GM12873 (cell line): ENCODE results near the gene THOP1.

Source experiments
- CTCF ChIP-seq: IDR thresholded peaks from 2 replicates; pipeline ENCODE4 v1.5.1; 2012; ENCODE audit warnings: low read depth, mild to moderate bottlenecking, moderate library complexity, low read length, control low read depth; ENCODE audit not compliant: insufficient read depth; ENCODE audit errors: missing control alignments

The THOP1 gene

GRCh38 chr19:2803486-2804155 lies 18.3 kb downstream of the THOP1 start:
- no peak for TF ChIP-seq CTCF

- no peak for TF ChIP-seq CTCF
These were observed 19.1 kb downstream of the THOP1 start for GRCh38 chr19:2804156-2805004.

- TF ChIP-seq CTCF, result no peak
These were observed 20.1 kb downstream of the THOP1 start for GRCh38 chr19:2805261-2805900.

GRCh38 chr19:2805991-2806649 lies 20.8 kb downstream of the THOP1 start:
- TF ChIP-seq CTCF, result no peak

GRCh38 chr19:2806736-2807378 lies 21.6 kb downstream of the THOP1 start:
- TF ChIP-seq CTCF, result no peak

- no peak for TF ChIP-seq CTCF
These were observed 22.3 kb downstream of the THOP1 start for GRCh38 chr19:2807379-2808128.
